IPS-20b (cell line): ENCODE data around the gene CNMD.

ENCODE experiments used
- H3K27ac ChIP-seq: one replicate; pipeline ENCODE4 v1.5.1; 2013; ENCODE audit warnings: low read length
- H3K27me3 ChIP-seq: 2 replicates; pipeline ENCODE4 v1.6.1; 2013; ENCODE audit warnings: mild to moderate bottlenecking, low read length, inconsistent platforms; ENCODE audit not compliant: insufficient read depth
- H3K36me3 ChIP-seq: 2 replicates; pipeline ENCODE4 v1.6.1; 2013; ENCODE audit warnings: low read depth, mild to moderate bottlenecking, inconsistent platforms, low read length, moderate library complexity; ENCODE audit not compliant: insufficient read depth
- H3K4me1 ChIP-seq: 2 replicates; pipeline ENCODE4 v1.6.1; 2013; ENCODE audit warnings: mild to moderate bottlenecking, control low read depth, inconsistent platforms, low read length, moderate library complexity; ENCODE audit not compliant: insufficient read depth
- H3K4me3 ChIP-seq: 2 replicates; pipeline ENCODE4 v1.5.1; 2013; ENCODE audit warnings: mild to moderate bottlenecking, low read length, inconsistent platforms
- H3K9ac ChIP-seq: 2 replicates; pipeline ENCODE4 v1.6.1; 2013; ENCODE audit warnings: low read depth, mild to moderate bottlenecking, inconsistent platforms, low read length, moderate library complexity
- H3K9me3 ChIP-seq: 2 replicates; pipeline ENCODE4 v1.6.1; 2013; ENCODE audit warnings: mild to moderate bottlenecking, low read depth, low read length, inconsistent platforms; ENCODE audit not compliant: insufficient read depth

Gene CNMD

GRCh38 chr13:52776726-52777125, 37.1 kb upstream of the CNMD start:
- Histone ChIP-seq H3K4me3 (no peak overlapping the region), H3K9ac (no peak overlapping the region), H3K27ac (no peak overlapping the region), H3K9me3 (no peaks in the 10 kb centered on the region), H3K27me3 (no peaks in the 10 kb centered on the region), H3K4me1 (no peaks in the 10 kb centered on the region), H3K36me3 (no peaks in the 10 kb centered on the region)

GRCh38 chr13:52775511-52775910, 35.9 kb upstream of the CNMD start:
- Histone ChIP-seq H3K4me1 (no peaks in the 10 kb centered on the region), H3K36me3 (no peaks in the 10 kb centered on the region), H3K9ac (no peak overlapping the region), H3K9me3 (no peaks in the 10 kb centered on the region), H3K4me3 (no peak overlapping the region), H3K27me3 (no peaks in the 10 kb centered on the region), H3K27ac (no peak overlapping the region)

GRCh38 chr13:52767949-52768516, 28.4 kb upstream of the CNMD start:
- Histone ChIP-seq H3K9me3 (no peaks in the 10 kb centered on the region), H3K9ac (no peak overlapping the region), H3K27me3 (no peaks in the 10 kb centered on the region), H3K27ac (no peak overlapping the region), H3K4me1 (no peaks in the 10 kb centered on the region), H3K36me3 (no peaks in the 10 kb centered on the region), H3K4me3 (no peak overlapping the region)

- H3K4me3 ChIP-seq, result no peak overlapping the region
- no peak overlapping the region for H3K27ac ChIP-seq
- H3K9me3 ChIP-seq, result no peaks in the 10 kb centered on the region
- no peaks in the 10 kb centered on the region for H3K36me3 ChIP-seq
- H3K4me1 ChIP-seq, result no peaks in the 10 kb centered on the region
- no peak overlapping the region for H3K9ac ChIP-seq
- no peaks in the 10 kb centered on the region for H3K27me3 ChIP-seq
Measured at GRCh38 chr13:52765611-52766390, 26.2 kb upstream of the CNMD start.

GRCh38 chr13:52760077-52760476, 20.5 kb upstream of the CNMD start:
- H3K36me3 ChIP-seq, result no peaks in the 10 kb centered on the region

GRCh38 chr13:52758114-52758513, 18.5 kb upstream of the CNMD start:
- H3K27me3 ChIP-seq, result no peaks in the 10 kb centered on the region; the same call in 1 of the 2 replicates

More at GRCh38 chr13:52760077-52760476, 20.5 kb upstream of the CNMD start:
- H3K9ac ChIP-seq, result no peak overlapping the region
- H3K4me1 ChIP-seq, result 0 out of 2 replicates have a peak, but pooled peaks cover 2% of the 10 kb centered on the region
- no peak overlapping the region for H3K27ac ChIP-seq
- H3K9me3 ChIP-seq, result no peaks in the 10 kb centered on the region
- no peak overlapping the region for H3K4me3 ChIP-seq
- H3K27me3 ChIP-seq, result no peaks in the 10 kb centered on the region; the same call in 1 of the 2 replicates

DNA sequence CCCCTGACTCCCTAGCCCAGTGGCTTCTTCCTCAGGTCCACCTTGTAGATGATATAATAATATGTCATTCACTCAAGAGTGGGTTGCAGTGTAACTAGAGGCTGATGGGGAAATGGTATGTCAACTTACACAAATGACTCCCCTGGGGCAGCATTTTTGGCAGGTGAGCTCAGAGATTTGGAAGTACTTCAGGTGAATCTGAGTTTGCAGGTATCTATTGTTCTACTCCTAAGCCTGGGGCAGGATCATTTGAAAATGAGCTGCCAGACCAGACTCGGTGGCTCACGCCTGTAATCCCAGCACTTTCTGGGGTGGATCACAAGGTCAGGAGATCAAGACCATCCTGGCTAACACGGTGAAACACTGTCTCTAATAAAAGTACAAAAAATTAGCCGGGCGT, 11.6 kb upstream of the CNMD start:
- Histone ChIP-seq H3K36me3 (no peaks in the 10 kb centered on the region), H3K27ac (no peak overlapping the region), H3K9me3 (no peaks in the 10 kb centered on the region), H3K9ac (no peak overlapping the region), H3K4me3 (no peak overlapping the region), H3K4me1 (no peaks in the 10 kb centered on the region; the same call in 1 of the 2 replicates), H3K27me3 (no peaks in the 10 kb centered on the region)

More at GRCh38 chr13:52758114-52758513, 18.5 kb upstream of the CNMD start:
- Histone ChIP-seq H3K36me3 (no peaks in the 10 kb centered on the region), H3K9ac (no peak overlapping the region), H3K4me1 (0 out of 2 replicates have a peak, but pooled peaks cover 2% of the 10 kb centered on the region), H3K4me3 (no peak overlapping the region), H3K9me3 (no peaks in the 10 kb centered on the region), H3K27ac (no peak overlapping the region)

DNA sequence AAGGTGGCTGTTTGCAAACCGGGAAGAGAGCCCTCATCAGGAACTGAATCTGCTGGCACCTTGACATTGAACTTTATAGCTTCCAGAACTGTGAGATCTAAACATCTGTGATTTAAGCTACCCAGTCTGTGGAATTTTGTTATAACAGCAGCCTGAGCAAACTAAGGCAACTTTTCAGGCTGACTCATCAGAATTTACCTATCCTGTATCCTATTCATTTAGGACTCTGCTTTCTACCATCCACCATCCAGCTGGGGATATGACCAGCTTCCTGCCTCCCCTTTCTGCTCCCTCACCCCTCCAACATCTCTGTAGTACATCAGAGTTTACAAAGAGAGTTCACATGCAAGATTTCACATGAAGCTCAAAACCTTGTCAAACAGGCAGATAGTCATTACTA, 11.1 kb upstream of the CNMD start:
- H3K4me3 ChIP-seq, result no peak overlapping the region
- H3K4me1 ChIP-seq, result no peaks in the 10 kb centered on the region; the same call in 1 of the 2 replicates
- H3K9me3 ChIP-seq, result no peaks in the 10 kb centered on the region
- H3K36me3 ChIP-seq, result no peaks in the 10 kb centered on the region
- no peak overlapping the region for H3K9ac ChIP-seq
- no peak overlapping the region for H3K27ac ChIP-seq
- no peaks in the 10 kb centered on the region for H3K27me3 ChIP-seq

DNA sequence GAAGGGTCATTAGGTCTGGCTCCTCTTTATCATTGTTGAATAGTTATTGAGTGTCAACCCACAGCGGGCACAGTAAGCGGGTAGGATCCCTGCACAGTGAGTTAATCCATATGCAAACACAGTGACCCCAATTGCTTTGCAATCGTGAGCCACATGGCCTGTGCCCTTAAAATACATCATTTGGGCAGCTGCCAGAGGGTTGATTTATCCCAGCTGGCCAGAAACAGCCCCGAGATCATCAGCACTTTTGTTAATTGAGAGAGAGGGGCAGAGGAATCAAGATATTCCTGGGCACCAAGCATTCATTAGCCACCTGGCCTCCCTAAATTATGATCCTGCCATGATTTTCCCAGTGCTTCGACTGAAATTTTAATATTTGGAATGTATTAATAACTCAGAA, 9.8 kb upstream of the CNMD start:
- Histone ChIP-seq H3K27me3 (no peaks in the 10 kb centered on the region), H3K36me3 (no peaks in the 10 kb centered on the region), H3K9me3 (no peaks in the 10 kb centered on the region), H3K9ac (no peak overlapping the region), H3K4me3 (no peak overlapping the region), H3K27ac (no peak overlapping the region), H3K4me1 (no peaks in the 10 kb centered on the region; the same call in 1 of the 2 replicates)

- H3K27me3 ChIP-seq, result peaks cover under 1% of the 10 kb centered on the region; the same call in 1 of the 2 replicates
- H3K27ac ChIP-seq, result no peak overlapping the region
- H3K9ac ChIP-seq, result no peak overlapping the region
- no peaks in the 10 kb centered on the region for H3K9me3 ChIP-seq
- no peaks in the 10 kb centered on the region; the same call in 1 of the 2 replicates for H3K4me1 ChIP-seq
- no peak overlapping the region for H3K4me3 ChIP-seq
- no peaks in the 10 kb centered on the region for H3K36me3 ChIP-seq
Measured at GRCh38 chr13:52746141-52746540, 6.5 kb upstream of the CNMD start.

- no peaks in the 10 kb centered on the region for H3K36me3 ChIP-seq
- H3K4me1 ChIP-seq, result peaks cover 11% of the 10 kb centered on the region; the same call in 1 of the 2 replicates
- no peak overlapping the region for H3K9ac ChIP-seq
- peaks cover 13% of the 10 kb centered on the region; the same call in 1 of the 2 replicates for H3K27me3 ChIP-seq
- no peak overlapping the region for H3K4me3 ChIP-seq
- no peak overlapping the region for H3K27ac ChIP-seq
- no peaks in the 10 kb centered on the region for H3K9me3 ChIP-seq
Measured at GRCh38 chr13:52744842-52745375, 5.3 kb upstream of the CNMD start.

DNA sequence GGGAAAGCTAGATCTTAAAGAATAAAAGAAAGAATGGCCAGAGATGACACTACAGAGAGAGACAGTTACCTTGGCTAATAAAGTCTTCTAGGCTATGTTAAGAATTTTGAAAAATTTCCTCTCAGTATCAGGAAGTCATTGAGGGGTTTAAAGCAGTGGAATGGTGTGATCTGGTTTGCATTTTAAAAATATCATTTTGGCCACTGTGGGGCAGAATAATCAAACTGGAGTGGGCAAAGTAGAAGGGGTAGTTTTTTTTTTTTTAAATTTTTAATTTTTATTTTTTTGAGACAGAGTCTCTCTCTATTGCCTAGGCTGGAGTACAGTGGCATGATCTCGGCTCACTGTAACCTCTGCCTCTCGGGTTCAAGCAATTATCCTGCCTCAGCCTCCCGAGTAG, 4.4 kb upstream of the CNMD start:
- Histone ChIP-seq H3K9ac (no peak overlapping the region), H3K4me3 (no peak overlapping the region), H3K27ac (no peak overlapping the region), H3K36me3 (no peaks in the 10 kb centered on the region), H3K27me3 (peaks cover 22% of the 10 kb centered on the region), H3K4me1 (peaks cover 12% of the 10 kb centered on the region; the same call in 1 of the 2 replicates), H3K9me3 (no peaks in the 10 kb centered on the region)
